Right hindlimb (tissue), 1 donor: Measurements from ENCODE around the gene CHSY3.

Experiments used
- DNase-seq: peaks from one replicate; pipeline ENCODE4 v3.0.0-alpha.2; 2018

Gene CHSY3

GRCh38 chr5:130032807-130033206 is 128.5 kb downstream of the CHSY3 start:
- DNase-seq = no peak

- no peak for DNase-seq
Measured at GRCh38 chr5:130034566-130035210, 130.4 kb downstream of the CHSY3 start.

GRCh38 chr5:130035388-130035787 is 131.1 kb downstream of the CHSY3 start:
- no peak for DNase-seq

GRCh38 chr5:130037905-130038304 is 133.6 kb downstream of the CHSY3 start:
- no peak for DNase-seq

- DNase-seq = no peak
Measured at GRCh38 chr5:130043834-130044233, 139.6 kb downstream of the CHSY3 start.

- no peak for DNase-seq
Measured at GRCh38 chr5:130045334-130045733, 141.1 kb downstream of the CHSY3 start.

GRCh38 chr5:130050585-130050984 is 146.3 kb downstream of the CHSY3 start:
- no peak for DNase-seq

GRCh38 chr5:130052752-130053151 is 148.5 kb downstream of the CHSY3 start:
- DNase-seq = no peak

GRCh38 chr5:130055572-130055971 is 151.3 kb downstream of the CHSY3 start:
- no peak for DNase-seq

GRCh38 chr5:130061746-130062145 is 157.5 kb downstream of the CHSY3 start:
- DNase-seq = no peak

GRCh38 chr5:130063603-130064002 is 159.3 kb downstream of the CHSY3 start:
- DNase-seq = no peak

- no peak for DNase-seq
Measured at GRCh38 chr5:130064484-130064883, 160.2 kb downstream of the CHSY3 start.

GRCh38 chr5:130065617-130066016 is 161.4 kb downstream of the CHSY3 start:
- DNase-seq = no peak

- no peak for DNase-seq
Measured at GRCh38 chr5:130066644-130067043, 162.4 kb downstream of the CHSY3 start.

- no peak for DNase-seq
Measured at GRCh38 chr5:130067364-130067763, 163.1 kb downstream of the CHSY3 start.

- no peak for DNase-seq
Measured at GRCh38 chr5:130068101-130068500, 163.8 kb downstream of the CHSY3 start.

- DNase-seq = no peak
Measured at GRCh38 chr5:130068988-130069387, 164.7 kb downstream of the CHSY3 start.

GRCh38 chr5:130074820-130075219 is 170.6 kb downstream of the CHSY3 start:
- no peak for DNase-seq

- no peak for DNase-seq
Measured at GRCh38 chr5:130077007-130077406, 172.7 kb downstream of the CHSY3 start.

- DNase-seq = no peak
Measured at GRCh38 chr5:130078661-130079060, 174.4 kb downstream of the CHSY3 start.

GRCh38 chr5:130090569-130091270 is 186.5 kb downstream of the CHSY3 start:
- no peak for DNase-seq

- no peak for DNase-seq
Measured at GRCh38 chr5:130092991-130093390, 188.7 kb downstream of the CHSY3 start.

- DNase-seq = no peak
Measured at GRCh38 chr5:130096483-130096882, 192.2 kb downstream of the CHSY3 start.

GRCh38 chr5:130099008-130099407 is 194.7 kb downstream of the CHSY3 start:
- DNase-seq = no peak

- DNase-seq = no peak
Measured at GRCh38 chr5:130102375-130102774, 198.1 kb downstream of the CHSY3 start.
